ENCODE data around the gene ZNF93. TPM values are rescaled to one million over a fixed set of nuclear protein-coding genes. Genes with fewer than 3 reads are reported as not detected.

The ZNF93 gene
- total and polyA plus RNA-seq, 8 donors, result 6.2 to 19.4 (median 15.6) TPM

GRCh38 chr19:19938449-19938848 lies 37.7 kb downstream of the ZNF93 start:
- no peaks in the 10 kb centered on the region for H3K27me3 ChIP-seq
- peaks cover 0 to 13% of the 10 kb centered on the region in 2 donors for H3K36me3 ChIP-seq
- intact Hi-C loops (cut with DNase I), result no loop called here
- no peak overlapping the region for H3K4me3 ChIP-seq
- DNase-seq, result peak in 2 of 4 donors; percentile 67 to 73
- TF ChIP-seq, protein P1, sequence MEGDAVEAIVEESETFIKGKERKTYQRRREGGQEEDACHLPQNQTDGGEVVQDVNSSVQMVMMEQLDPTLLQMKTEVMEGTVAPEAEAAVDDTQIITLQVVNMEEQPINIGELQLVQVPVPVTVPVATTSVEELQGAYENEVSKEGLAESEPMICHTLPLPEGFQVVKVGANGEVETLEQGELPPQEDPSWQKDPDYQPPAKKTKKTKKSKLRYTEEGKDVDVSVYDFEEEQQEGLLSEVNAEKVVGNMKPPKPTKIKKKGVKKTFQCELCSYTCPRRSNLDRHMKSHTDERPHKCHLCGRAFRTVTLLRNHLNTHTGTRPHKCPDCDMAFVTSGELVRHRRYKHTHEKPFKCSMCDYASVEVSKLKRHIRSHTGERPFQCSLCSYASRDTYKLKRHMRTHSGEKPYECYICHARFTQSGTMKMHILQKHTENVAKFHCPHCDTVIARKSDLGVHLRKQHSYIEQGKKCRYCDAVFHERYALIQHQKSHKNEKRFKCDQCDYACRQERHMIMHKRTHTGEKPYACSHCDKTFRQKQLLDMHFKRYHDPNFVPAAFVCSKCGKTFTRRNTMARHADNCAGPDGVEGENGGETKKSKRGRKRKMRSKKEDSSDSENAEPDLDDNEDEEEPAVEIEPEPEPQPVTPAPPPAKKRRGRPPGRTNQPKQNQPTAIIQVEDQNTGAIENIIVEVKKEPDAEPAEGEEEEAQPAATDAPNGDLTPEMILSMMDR (IDR thresholded peaks at IDR 0.05), result no peak
- no peaks in the 10 kb centered on the region for H3K4me1 ChIP-seq
- peaks cover 8 to 94% of the 10 kb centered on the region in 2 donors for H3K9me3 ChIP-seq
- no peak for ATAC-seq
- no peak overlapping the region for H3K27ac ChIP-seq

DNA sequence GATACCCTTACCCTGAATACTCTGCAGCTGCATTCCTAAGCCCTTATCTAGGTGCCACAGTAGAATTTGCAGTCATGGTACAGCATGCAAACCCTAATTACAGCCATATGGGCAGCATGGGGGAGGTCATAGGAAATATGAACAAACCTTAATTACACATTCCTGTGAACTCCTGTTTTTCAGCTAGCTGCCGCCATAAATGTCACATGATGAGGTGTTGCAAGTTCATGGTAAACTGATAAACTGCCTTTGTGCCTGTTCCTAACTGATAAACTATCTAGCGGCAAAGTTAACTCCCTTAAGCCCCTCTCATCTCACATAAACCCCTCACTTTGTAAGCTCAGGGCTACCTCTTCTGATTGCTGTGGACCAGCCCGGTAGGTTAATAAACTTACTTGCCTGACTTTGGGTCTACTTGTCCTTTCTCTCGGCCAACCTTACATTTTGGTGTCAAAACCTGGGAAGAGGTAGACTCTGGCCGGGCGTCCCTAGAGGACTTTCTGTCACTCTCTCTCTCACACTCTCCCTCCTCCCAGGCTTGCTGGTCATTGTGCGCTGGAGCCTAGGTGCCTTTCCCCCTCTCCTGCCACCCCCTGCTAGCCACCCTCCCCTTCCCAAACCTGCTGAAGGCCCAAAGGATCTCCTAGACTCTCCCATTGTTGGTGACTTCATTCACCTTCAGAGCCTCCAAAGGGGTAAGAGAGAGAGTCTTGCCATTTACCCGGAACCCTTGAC lies 43.3 kb downstream of the ZNF93 start:
- H3K27me3 ChIP-seq, result peaks cover 0 to 8% of the 10 kb centered on the region in 2 donors
- intact Hi-C loops (cut with DNase I), result no loop called here
- TF ChIP-seq, protein P1 (IDR thresholded peaks at IDR 0.05), result no peak
- H3K9me3 ChIP-seq, result peaks cover 0 to 78% of the 10 kb centered on the region in 2 donors
- DNase-seq, result no peak
- H3K4me3 ChIP-seq, result no peak overlapping the region
- H3K27ac ChIP-seq, result no peak overlapping the region
- no peaks in the 10 kb centered on the region for H3K4me1 ChIP-seq
- no peaks in the 10 kb centered on the region for H3K36me3 ChIP-seq
- no peak for ATAC-seq

GRCh38 chr19:19944583-19944880 lies 43.8 kb downstream of the ZNF93 start:
- Histone ChIP-seq H3K4me1 (no peaks in the 10 kb centered on the region), H3K9me3 (peaks cover 0 to 77% of the 10 kb centered on the region in 2 donors), H3K27me3 (peaks cover 0 to 8% of the 10 kb centered on the region in 2 donors), H3K27ac (no peak overlapping the region), H3K4me3 (no peak overlapping the region), H3K36me3 (no peaks in the 10 kb centered on the region)
- DNase-seq (no peak), ATAC-seq (no peak)
- TF ChIP-seq, protein P1 (IDR thresholded peaks at IDR 0.05), result no peak
- intact Hi-C loops (cut with DNase I), result no loop called here

DNA sequence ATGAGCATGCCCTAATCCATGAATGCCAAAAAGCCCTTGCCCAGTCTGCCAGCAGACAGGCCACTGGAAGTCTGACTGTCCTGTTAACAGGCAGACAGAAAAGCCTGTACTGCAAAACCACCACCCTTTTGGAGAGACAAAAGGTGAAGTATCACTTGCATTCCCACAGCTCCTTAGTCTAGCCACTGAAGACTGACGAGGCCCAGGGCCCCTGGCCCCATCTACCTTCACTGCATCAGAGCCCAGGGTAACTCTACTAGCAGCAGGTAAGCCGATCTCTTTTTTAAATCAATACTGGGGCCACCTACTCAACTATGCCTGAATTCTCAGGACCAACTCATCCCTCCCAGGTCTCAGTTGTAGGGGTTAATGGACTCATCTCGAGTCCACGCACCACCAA lies 45.5 kb downstream of the ZNF93 start:
- intact Hi-C loops (cut with DNase I), result no loop called here
- H3K4me3 ChIP-seq, result no peak overlapping the region
- H3K27me3 ChIP-seq, result peaks cover 0 to 8% of the 10 kb centered on the region in 2 donors
- ATAC-seq (no peak), DNase-seq (no peak)
- peaks cover 0 to 74% of the 10 kb centered on the region in 2 donors for H3K9me3 ChIP-seq
- H3K27ac ChIP-seq, result no peak overlapping the region
- no peaks in the 10 kb centered on the region for H3K36me3 ChIP-seq
- no peaks in the 10 kb centered on the region for H3K4me1 ChIP-seq
- TF ChIP-seq, protein P1 (IDR thresholded peaks at IDR 0.05), result no peak

GRCh38 chr19:19948800-19949199 lies 48.1 kb downstream of the ZNF93 start:
- H3K36me3 ChIP-seq, result no peaks in the 10 kb centered on the region
- DNase-seq (no peak), ATAC-seq (no peak)
- intact Hi-C loops (cut with DNase I), result no loop called here
- H3K9me3 ChIP-seq, result peaks cover 0 to 59% of the 10 kb centered on the region in 2 donors
- H3K27ac ChIP-seq, result no peak overlapping the region
- H3K4me3 ChIP-seq, result no peak overlapping the region
- peaks cover 0 to 8% of the 10 kb centered on the region in 2 donors for H3K27me3 ChIP-seq
- TF ChIP-seq, protein P1 (IDR thresholded peaks at IDR 0.05), result no peak
- H3K4me1 ChIP-seq, result no peaks in the 10 kb centered on the region

Measured in left lung (tissue), 10 donors.